ENCODE results near the gene CYP20A1.

DNA sequence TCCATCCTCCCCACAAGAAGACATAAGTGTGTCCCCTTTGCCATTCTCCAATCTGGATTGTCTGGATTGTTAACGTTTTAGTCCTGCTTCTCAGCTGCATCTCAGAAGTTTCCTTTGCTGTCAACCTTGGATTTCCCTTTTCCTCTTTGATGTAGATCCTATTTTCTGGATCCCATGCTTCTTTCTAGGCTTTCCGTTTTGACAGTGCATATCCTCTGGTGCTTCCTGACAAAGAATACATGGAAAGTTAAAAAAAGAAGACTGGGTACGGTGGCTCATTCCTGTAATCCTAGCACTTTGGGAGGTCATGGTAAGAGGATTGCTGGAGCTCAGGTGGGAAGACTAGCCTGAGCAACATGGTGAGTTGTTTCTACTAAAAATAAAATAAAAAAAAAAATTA lies 116.1 kb downstream of the CYP20A1 start:
- TF ChIP-seq, protein P1, sequence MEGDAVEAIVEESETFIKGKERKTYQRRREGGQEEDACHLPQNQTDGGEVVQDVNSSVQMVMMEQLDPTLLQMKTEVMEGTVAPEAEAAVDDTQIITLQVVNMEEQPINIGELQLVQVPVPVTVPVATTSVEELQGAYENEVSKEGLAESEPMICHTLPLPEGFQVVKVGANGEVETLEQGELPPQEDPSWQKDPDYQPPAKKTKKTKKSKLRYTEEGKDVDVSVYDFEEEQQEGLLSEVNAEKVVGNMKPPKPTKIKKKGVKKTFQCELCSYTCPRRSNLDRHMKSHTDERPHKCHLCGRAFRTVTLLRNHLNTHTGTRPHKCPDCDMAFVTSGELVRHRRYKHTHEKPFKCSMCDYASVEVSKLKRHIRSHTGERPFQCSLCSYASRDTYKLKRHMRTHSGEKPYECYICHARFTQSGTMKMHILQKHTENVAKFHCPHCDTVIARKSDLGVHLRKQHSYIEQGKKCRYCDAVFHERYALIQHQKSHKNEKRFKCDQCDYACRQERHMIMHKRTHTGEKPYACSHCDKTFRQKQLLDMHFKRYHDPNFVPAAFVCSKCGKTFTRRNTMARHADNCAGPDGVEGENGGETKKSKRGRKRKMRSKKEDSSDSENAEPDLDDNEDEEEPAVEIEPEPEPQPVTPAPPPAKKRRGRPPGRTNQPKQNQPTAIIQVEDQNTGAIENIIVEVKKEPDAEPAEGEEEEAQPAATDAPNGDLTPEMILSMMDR (IDR thresholded peaks at IDR 0.05), result no peak
- no peak for TF ChIP-seq POLR2AphosphoS5 (IDR thresholded peaks at IDR 0.05; ENCODE audit: low read depth, low read length)
- TF ChIP-seq, protein P2, sequence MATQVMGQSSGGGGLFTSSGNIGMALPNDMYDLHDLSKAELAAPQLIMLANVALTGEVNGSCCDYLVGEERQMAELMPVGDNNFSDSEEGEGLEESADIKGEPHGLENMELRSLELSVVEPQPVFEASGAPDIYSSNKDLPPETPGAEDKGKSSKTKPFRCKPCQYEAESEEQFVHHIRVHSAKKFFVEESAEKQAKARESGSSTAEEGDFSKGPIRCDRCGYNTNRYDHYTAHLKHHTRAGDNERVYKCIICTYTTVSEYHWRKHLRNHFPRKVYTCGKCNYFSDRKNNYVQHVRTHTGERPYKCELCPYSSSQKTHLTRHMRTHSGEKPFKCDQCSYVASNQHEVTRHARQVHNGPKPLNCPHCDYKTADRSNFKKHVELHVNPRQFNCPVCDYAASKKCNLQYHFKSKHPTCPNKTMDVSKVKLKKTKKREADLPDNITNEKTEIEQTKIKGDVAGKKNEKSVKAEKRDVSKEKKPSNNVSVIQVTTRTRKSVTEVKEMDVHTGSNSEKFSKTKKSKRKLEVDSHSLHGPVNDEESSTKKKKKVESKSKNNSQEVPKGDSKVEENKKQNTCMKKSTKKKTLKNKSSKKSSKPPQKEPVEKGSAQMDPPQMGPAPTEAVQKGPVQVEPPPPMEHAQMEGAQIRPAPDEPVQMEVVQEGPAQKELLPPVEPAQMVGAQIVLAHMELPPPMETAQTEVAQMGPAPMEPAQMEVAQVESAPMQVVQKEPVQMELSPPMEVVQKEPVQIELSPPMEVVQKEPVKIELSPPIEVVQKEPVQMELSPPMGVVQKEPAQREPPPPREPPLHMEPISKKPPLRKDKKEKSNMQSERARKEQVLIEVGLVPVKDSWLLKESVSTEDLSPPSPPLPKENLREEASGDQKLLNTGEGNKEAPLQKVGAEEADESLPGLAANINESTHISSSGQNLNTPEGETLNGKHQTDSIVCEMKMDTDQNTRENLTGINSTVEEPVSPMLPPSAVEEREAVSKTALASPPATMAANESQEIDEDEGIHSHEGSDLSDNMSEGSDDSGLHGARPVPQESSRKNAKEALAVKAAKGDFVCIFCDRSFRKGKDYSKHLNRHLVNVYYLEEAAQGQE (IDR thresholded peaks at IDR 0.05; ENCODE audit: insufficient read depth in 1 of 2, low read depth in 2 of 2, low read length in 1 of 2), result no peak
- no peak for TF ChIP-seq TCF7L2 (IDR thresholded peaks at IDR 0.05; ENCODE audit: low read depth, low read length)
